A204.1 (cell line): Measurements from ENCODE around the gene TRIM9.

Experiments used
- FAIRE-seq: peaks from 2 replicates; lab custom pipeline; 2012; peaks lifted over from hg19 to GRCh38; lab: Jason Lieb, UNC

The TRIM9 gene

DNA sequence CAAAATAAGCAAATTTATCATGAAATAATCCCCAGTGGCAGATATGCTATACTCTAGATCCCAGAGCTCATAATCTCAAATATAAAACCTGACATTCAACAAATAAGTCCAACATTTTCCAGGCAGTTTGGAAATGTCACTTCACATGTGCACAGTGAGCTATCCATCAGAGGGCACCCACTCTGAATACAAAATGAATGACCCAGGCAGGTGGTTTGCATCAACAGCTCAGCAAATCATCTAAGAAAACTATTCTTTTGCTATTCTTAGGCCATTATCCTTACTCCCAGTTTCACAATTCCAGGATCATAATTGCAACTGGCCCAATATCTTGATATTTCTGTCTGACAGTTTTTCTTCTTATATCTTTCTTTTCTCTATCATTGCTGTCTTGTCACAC, 38.5 kb downstream of the TRIM9 start:
- FAIRE-seq, result no peak

- no peak for FAIRE-seq
Measured at GRCh38 chr14:51053157-51053556, 41.7 kb downstream of the TRIM9 start.

- no peak for FAIRE-seq
Measured at GRCh38 chr14:51044961-51045360, 49.9 kb downstream of the TRIM9 start.

DNA sequence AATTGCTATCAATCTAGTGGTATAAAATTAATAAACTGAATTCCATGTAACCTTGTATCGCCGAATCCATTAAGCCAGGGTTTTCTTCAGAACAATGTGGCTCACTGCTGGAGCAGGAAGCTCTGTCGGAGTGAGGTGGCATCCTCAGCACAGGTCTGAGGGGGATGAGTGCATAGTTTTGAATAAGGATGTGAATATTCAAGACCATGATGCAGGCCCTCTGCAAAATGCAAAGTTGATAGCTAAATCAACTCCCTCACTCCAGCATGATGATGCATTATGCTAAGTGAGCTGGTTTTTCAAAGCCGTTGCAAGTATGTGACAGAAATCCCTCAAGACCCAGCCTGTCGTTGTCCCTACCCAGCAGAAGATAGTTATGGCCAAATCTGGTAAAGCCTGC, 53.0 kb downstream of the TRIM9 start:
- no peak for FAIRE-seq

DNA sequence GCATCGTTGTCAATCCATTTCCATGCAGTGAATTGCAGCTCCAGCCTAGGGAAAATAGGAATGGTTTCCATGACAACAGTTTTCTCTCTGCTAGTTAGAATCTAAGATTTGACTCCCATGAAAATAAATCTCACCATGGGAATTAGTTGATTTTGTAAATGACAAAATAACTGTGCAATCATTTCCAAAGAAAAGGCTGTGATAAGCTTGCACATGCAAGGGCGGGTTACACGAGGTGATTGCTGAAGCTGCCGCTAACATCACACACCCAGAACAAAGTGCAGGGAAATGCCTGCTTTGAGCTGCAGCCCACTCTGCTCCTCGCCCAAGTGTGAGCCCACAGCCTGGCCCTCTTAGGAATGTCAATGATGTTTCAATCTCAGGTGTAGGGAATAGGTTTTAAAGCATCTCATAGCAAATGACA, 53.8 kb downstream of the TRIM9 start:
- no peak for FAIRE-seq

DNA sequence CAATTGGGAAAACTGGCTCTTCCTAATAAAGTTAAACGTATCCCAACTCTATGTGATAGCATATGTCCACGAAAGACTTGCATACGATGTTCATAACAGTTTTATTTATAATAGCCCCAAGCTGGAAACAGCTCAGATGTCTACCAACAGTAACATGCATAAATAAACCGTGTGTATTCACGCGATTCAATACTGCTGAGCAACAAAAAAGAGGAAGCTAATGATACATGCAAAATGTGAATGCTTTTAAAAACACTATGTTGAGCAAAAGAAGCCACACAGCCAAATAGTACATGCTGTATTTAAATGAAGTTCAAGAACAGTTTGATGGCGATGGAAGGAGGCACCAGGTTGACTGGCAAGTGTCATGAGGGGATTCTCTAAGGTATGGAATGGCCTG, 55.7 kb downstream of the TRIM9 start:
- FAIRE-seq, result no peak

DNA sequence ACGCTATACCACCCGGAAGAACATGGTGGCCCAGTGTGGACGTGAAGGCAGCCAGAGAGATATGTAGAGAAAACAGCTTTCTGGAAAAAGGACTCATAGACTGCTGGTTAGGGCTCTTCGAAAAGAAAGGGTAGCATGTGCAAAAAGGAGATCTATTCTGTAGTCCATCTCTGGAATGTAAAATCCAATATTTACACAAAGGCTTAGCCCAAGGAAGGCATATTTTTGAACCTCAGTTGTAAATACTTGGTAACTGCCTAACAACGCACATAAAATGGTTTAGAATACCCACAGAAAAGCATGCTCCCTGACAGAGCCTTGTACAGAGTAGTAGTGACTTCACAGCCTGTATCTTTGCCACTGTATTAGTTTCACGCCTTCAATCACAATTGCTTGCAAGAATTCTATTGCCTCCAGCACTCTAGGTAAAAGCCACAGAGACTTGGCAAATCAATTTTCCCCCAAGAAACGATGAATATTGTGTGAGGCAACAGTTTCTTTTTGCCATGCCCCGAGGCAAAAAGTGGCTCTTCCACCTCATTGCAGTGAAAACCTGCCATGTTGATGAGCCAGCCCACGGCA, 59.2 kb downstream of the TRIM9 start:
- no peak for FAIRE-seq

- no peak for FAIRE-seq
Measured at GRCh38 chr14:51028851-51029754, 65.8 kb downstream of the TRIM9 start.

GRCh38 chr14:51028361-51028760, 66.5 kb downstream of the TRIM9 start:
- FAIRE-seq, result no peak

GRCh38 chr14:51024377-51024776, 70.5 kb downstream of the TRIM9 start:
- no peak for FAIRE-seq

DNA sequence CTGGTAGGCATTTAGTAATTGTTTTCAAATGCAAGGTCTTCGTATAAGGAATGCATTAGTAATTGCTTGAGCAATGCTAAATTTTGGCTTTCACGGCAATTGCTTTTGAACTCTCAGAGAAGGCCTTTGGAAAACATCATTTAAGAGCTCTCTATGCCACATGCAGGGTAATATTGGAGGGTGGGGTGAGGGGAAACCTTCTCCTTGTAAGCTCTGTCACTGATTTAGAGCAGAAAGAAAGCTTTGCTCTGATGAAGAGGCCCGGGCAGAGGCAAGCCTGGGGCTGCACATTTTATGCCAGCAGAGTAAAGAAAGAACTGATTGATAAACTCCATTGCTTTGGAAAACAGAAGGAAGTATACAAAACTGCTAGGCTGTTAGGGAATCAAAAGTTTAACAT, 70.9 kb downstream of the TRIM9 start:
- FAIRE-seq, result no peak

DNA sequence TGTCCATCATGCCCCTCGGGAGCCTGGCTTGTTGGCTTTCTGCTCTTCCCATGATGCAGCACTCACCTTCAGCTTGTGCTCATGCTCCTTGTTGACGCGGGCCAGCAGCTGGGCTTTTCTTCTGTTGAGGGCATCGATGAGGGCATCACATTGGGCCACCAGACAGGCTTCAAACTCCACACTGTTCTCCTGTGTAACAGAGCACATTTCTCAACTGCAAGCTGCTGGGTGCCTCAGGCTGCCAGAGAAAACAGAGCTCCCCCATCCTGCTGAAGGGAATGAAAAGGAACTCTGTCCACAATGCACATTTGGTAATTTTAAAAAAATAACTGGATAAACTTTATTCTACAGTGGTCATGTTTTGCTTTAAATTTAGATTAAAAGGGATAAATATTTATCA, 72.1 kb downstream of the TRIM9 start:
- no peak for FAIRE-seq

DNA sequence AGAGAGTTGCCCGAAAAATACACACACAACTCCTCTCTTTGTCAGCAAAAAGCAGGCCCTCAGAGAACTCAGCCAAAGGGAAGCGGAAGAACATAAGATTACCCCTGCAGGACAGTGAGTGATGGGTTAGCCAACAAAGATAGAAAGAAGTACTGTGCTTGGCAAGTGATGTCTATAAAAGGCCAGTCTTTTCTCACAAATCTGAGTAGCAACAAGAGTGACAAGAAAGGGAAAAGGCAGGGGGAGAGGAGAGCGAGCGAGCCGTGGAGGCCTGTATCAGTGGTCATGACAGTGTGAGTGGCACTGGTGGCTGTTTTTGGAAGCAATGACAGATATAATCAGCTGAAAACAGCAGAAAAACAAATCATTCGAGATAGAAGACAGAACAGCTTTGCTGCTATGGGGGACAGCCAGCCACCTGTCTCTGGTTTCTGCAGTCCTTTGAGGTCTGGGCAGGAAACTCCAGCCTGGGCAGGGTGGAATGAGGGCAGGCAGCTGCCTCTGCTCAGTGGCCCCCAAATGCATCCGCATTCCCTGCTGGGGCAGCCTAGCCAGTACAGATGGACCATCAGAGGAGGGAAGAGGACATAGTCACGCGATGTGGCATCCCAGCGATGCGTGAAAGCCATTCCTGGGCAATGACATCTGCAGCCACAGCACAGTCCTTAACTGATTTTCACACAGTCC, 74.7 kb downstream of the TRIM9 start:
- no peak for FAIRE-seq

- FAIRE-seq, result no peak
Measured at GRCh38 chr14:51019089-51019488, 75.8 kb downstream of the TRIM9 start.

DNA sequence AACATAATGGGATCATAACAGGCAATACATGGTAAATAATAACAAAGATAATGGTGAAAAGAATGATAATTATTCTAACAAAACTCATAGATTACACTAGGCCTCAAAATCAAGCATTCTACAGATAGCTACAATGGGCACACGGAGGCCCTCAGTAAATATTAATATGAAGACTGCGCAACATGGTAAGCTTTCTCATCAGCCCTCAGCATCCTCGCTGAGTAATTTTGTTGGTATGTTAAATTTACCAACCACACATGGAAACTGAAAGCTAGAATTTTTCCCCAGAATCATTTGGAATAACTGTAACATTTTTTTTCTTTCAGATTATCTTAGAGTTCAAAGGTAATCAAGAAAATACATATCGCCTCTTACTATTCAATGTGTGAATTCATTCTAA, 76.4 kb downstream of the TRIM9 start:
- no peak for FAIRE-seq

DNA sequence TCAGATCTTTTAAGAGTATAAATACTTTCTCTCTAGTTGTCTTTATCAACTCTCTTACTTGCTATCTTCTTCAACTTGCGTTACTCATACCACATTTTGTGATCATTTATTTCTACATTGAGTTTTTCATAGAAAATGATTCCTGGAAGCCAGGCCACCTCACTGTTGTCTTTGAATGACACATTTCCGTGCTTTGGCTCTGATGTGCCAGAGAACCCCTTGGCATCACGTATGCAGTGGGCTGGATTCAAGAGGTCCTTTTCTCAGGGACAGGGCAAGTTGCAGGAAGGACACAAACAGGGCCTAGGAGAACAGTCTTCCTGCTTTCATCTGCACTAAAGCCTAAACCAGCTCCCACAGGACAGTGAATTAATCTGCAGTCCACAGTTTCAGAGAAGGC, 80.3 kb downstream of the TRIM9 start:
- no peak for FAIRE-seq

DNA sequence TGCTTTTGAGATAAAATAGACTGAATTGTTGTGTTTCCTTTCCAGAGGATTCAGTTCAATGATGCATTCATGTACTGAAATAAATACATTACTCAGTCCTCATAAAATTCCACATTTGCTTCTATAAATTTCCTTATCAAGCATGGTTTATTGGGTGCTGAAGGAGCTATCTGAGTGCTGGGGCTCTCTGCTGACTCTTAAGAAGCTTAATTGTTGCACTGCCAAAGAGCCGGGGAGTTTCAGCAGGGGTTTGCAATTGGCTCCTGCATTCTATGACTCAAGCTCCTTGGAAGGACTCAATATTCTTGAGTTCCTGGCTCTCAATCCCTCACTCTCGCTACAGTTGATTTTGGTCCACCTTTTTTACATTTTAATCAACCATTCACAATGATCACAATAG, 80.8 kb downstream of the TRIM9 start:
- FAIRE-seq, result no peak

DNA sequence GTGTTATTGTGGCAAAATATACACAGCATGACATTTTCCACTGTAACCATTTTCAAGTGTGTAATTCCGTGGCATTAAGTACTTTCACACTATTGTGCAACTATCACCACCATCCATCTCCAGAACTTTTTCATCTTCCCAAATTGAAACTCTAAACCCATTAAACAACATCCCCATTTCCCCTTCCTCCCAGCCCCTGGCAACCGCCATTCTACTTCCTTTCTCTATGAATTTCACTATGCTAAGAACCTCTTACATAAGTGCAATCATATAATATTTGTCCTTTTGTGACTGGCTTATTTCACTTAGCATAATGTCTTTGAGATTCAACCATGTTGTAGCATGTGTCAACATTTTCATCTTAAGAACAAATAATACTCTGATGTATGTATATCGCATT, 82.8 kb downstream of the TRIM9 start:
- FAIRE-seq, result no peak

DNA sequence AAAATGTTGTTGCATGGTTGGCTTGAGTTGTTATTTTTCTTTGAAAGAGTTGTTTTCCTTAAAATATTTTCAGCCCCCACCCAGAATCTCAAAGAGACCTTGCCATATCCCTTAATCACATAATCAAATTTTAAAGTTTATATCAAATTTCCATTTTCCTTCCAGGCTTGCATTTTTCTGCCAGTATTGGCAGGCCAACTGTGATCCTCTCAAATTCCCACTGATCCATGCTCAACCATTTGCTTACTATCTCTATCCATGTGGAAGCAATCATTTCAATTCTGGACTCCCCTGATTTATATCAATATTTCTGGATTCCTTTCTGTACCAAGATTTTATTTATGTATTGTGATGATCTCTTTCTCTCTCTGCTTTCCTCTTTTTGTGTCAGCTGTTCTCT, 86.5 kb downstream of the TRIM9 start:
- no peak for FAIRE-seq

- FAIRE-seq, result no peak
Measured at GRCh38 chr14:51006781-51007211, 88.1 kb downstream of the TRIM9 start.

GRCh38 chr14:51006324-51006723, 88.6 kb downstream of the TRIM9 start:
- no peak for FAIRE-seq

GRCh38 chr14:51004801-51005526, 89.9 kb downstream of the TRIM9 start:
- FAIRE-seq, result no peak

- FAIRE-seq, result no peak
Measured at GRCh38 chr14:51004352-51004800, 90.5 kb downstream of the TRIM9 start.
